AG09319 (cell line): ENCODE results near the gene NUBP1.

Experiments used
- DNase-seq: peaks from one replicate; pipeline ENCODE4 v3.0.0-alpha.2; 2010; ENCODE audit warnings: low read depth; ENCODE audit errors: extremely low read depth
- CTCF ChIP-seq: IDR thresholded peaks from 2 replicates; pipeline ENCODE4 v1.5.1; 2011; ENCODE audit warnings: low read depth, mild to moderate bottlenecking, inconsistent platforms, low read length, moderate library complexity

NUBP1 gene

DNA sequence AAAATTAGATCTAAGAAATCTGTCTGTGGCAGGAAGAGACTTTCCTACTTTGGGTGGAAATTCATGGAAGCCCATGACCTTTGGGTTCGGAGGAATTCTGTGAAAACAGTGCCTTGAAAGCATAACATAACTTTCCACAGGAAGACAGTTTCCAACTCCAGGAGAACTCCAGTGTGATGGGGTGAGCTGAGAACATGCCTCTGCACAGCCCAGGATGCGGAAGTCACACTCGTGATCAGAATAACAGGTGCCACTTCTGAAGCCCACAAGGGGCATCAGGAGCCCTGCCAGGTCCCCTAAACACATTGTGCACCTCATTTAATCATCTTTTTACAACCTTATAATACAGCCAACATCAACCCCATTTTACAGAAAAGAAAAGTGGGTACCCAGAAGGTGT is 65.2 kb downstream of the NUBP1 start:
- TF ChIP-seq CTCF = no peak
- DNase-seq = no peak

- no peak for DNase-seq
- no peak for TF ChIP-seq CTCF
Observed at GRCh38 chr16:10809706-10810105, 66.1 kb downstream of the NUBP1 start.

DNA sequence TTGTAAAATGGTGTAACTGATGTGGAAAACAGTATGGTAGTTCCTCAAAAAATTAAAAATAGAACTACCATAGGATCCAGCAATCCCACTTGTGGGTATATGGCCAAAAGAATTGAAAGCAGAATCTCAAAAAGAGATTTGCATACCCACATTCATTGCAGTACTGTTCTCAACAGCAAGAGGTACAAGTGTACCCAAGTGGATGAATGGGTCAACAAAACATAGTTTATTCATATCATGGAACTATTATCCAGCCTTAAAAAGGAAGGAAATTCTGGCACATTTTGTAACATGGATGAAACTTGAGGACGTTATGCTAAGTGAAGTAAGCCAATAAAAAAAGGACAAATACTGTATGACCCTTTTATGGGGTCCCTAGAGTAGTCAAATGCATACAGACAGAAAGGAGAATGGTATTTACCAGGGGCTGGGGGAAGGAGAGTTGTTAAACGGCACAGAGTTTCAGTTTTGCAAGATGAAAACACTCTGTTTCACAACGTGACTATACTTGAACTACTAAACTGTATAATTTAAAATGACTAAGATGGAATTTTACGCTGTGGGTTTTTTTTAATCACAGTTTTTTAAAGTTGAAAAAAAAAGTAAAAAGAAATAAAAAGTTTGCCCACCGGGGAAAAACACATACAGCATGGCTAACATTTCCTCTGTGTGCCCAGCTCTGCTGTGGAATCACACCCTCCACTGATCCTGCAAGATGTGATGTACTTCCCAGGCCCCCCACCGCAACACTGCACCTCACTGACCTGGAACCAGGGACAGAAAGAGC is 68.9 kb downstream of the NUBP1 start:
- TF ChIP-seq CTCF = no peak

GRCh38 chr16:10813099-10813455 is 69.4 kb downstream of the NUBP1 start:
- TF ChIP-seq CTCF = no peak
- no peak for DNase-seq

More for the DNA sequence above, 68.9 kb downstream of the NUBP1 start:
- no peak for DNase-seq

GRCh38 chr16:10817514-10817913 is 73.9 kb downstream of the NUBP1 start:
- DNase-seq = no peak
- TF ChIP-seq CTCF = no peak

DNA sequence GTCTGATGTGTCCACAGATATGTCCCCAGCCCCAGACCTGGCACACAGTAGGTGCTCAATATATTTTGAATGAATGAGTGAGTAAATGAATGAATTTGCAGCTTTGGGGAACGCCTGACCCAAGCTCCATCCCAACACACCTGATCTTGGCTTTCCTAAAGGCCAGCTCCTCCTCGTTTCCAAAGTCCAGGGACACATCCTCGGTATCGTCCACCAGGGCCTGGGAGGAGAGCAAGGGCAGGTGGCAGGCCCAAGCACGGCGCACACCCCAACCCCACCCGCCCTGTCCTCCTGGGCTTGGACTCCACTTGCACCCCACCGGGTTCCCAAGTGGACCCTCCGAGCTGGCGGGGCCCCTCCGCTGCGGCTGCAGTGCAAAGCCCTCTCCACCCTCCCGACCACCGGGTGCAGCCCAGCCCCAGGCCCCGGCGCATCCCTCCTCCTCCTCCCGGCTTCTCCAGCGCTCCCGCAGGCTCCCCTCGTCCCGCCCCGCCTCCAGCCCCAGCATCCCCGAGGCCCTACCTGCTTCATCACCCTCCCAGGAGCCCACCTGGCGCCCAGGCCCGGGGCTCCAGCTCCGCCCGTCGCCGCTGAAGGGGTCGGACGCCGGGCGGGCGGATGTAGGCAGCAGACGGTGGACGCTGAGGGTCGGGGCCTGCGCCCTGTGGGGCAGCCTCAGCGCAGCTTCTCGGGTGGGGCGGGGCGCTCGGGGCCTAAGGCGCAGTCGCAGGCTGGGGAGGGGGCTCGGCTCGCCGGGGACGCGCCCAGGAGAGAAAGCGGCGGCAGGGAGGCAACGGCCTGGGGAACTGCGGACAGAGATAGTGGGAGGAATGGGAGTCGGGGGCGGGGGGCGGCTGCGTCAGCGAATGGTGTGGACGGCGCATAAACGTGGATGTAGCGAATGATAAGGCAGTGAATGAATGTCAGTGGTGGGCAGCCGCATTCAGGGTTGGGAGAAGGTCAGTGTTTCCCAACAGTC is 74.6 kb downstream of the NUBP1 start, which contains the start of gene TVP23A:
TSS of gene TVP23A (minus strand) at position 832 of the 979 bp plus-strand sequence. CDS start at position 531, 301 bp downstream.
- no peak for TF ChIP-seq CTCF
- DNase-seq = no peak
